Smooth muscle cell (in vitro differentiated cells): ENCODE measurements around the gene PAX7. TPM values are rescaled to one million over a fixed set of nuclear protein-coding genes. Genes with fewer than 3 reads are reported as not detected.

ENCODE experiments used
- DNase-seq: peaks from one replicate; lab custom pipeline; 2025; ENCODE audit not compliant: unreplicated experiment; lab: John Stamatoyannopoulos, UW
- H2AFZ ChIP-seq: fragments of 200-600 bp; sonication (generic); 2 replicates; pipeline ENCODE4 v1.6.0; 2016; ENCODE audit warnings: antibody characterized with exemption, low read depth, mild to moderate bottlenecking
- H3F3A ChIP-seq: fragments of 200-600 bp; sonication (generic); 2 replicates; pipeline ENCODE4 v1.6.0; 2017; ENCODE audit warnings: antibody characterized with exemption, low read depth
- H3K27ac ChIP-seq: fragments of 200-600 bp; sonication (generic); 2 replicates; pipeline ENCODE4 v1.5.1; 2016; ENCODE audit warnings: low read depth, mild to moderate bottlenecking
- H3K27me3 ChIP-seq: fragments of 200-600 bp; sonication (generic); 2 replicates; pipeline ENCODE4 v1.6.1; 2016; ENCODE audit warnings: low read depth, mild to moderate bottlenecking
- H3K36me3 ChIP-seq: fragments of 200-600 bp; sonication (generic); 2 replicates; pipeline ENCODE4 v1.5.1; 2016; ENCODE audit warnings: low read depth
- H3K4me1 ChIP-seq: fragments of 200-600 bp; sonication (generic); 2 replicates; pipeline ENCODE4 v1.5.1; 2016; ENCODE audit warnings: low read depth
- H3K4me2 ChIP-seq: fragments of 200-600 bp; sonication (generic); 2 replicates; pipeline ENCODE4 v1.6.0; 2016; ENCODE audit warnings: mild to moderate bottlenecking
- H3K4me3 ChIP-seq: fragments of 200-600 bp; sonication (generic); 2 replicates; pipeline ENCODE4 v1.5.1; 2016; ENCODE audit warnings: mild to moderate bottlenecking
- H3K79me2 ChIP-seq: fragments of 200-600 bp; sonication (generic); 2 replicates; pipeline ENCODE4 v1.6.0; 2016; ENCODE audit warnings: low read depth, mild to moderate bottlenecking
- H3K9ac ChIP-seq: fragments of 200-600 bp; sonication (generic); 2 replicates; pipeline ENCODE4 v1.6.0; 2016; ENCODE audit warnings: low read depth
- H3K9me3 ChIP-seq: fragments of 200-600 bp; sonication (generic); replicated peaks from 2 replicates; pipeline ENCODE4 v1.5.1; 2016; ENCODE audit warnings: low read depth
- H4K20me1 ChIP-seq: fragments of 200-600 bp; sonication (generic); 2 replicates; pipeline ENCODE4 v1.6.0; 2016; ENCODE audit warnings: low read depth
- WGBS: methylation state at CpG from one replicate; pipeline ENCODE4 v1.1.7; 2016; ENCODE audit warnings: low lambda C conversion rate; 5-methylcytosine and 5-hydroxymethylcytosine counted together
- polyA plus RNA-seq: library from polyadenylated mRNA; unstranded; fragments of >200 nt; fragmentation: Nextera tagmentation; extraction: Ambion mirVana; gene quantifications from 2 replicates; pipeline ENCODE4 v1.2.1, GENCODE V29; 2016
- total RNA-seq: library from RNA; depleted of rRNA; stranded (reverse); fragments of >200 nt; gene quantifications from 2 replicates; pipeline ENCODE4 v1.2.3, GENCODE V29; 2014
- TF ChIP-seq, protein P1 (sequence below): fragments of 200-600 bp; sonication (generic); IDR thresholded peaks from 2 replicates; pipeline ENCODE4 v1.5.1; 2017; ENCODE audit warnings: borderline replicate concordance, mild to moderate bottlenecking, antibody characterized with exemption; ENCODE audit not compliant: insufficient read depth, poor library complexity, severe bottlenecking

PAX7 gene
- total and polyA plus RNA-seq, 2 experiments from 2014 or later = not detected

DNA sequence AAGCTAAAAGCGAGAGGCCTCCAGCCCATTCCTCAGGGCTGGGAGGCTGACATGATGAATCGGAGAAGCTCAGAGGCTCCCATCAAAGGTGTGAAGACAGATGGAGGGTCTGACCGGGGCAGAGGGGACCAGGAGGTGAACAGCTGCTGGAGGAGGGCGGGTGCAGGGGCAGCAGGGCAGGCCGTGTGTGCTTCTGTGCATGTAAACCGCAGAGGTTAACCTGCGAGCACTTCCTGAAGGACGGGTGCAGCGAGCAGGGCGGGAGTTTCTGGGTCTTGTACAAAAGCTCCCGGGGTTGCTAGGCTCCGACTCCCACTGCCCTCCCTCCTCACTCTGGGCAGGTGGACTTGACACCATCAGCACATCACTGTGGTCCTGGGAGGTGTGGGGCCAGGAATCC, 75.2 kb downstream of the PAX7 start:
- H3K9me3 ChIP-seq = no peaks in the 10 kb centered on the region
- peaks cover 23% of the 10 kb centered on the region for H3K27me3 ChIP-seq
- no peak overlapping the region for H3K4me2 ChIP-seq
- no peaks in the 10 kb centered on the region for H4K20me1 ChIP-seq
- 81% methylated on average over 11 of the region's 12 CpGs for WGBS
- TF ChIP-seq, protein P1, sequence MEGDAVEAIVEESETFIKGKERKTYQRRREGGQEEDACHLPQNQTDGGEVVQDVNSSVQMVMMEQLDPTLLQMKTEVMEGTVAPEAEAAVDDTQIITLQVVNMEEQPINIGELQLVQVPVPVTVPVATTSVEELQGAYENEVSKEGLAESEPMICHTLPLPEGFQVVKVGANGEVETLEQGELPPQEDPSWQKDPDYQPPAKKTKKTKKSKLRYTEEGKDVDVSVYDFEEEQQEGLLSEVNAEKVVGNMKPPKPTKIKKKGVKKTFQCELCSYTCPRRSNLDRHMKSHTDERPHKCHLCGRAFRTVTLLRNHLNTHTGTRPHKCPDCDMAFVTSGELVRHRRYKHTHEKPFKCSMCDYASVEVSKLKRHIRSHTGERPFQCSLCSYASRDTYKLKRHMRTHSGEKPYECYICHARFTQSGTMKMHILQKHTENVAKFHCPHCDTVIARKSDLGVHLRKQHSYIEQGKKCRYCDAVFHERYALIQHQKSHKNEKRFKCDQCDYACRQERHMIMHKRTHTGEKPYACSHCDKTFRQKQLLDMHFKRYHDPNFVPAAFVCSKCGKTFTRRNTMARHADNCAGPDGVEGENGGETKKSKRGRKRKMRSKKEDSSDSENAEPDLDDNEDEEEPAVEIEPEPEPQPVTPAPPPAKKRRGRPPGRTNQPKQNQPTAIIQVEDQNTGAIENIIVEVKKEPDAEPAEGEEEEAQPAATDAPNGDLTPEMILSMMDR = no peak
- no peaks in the 10 kb centered on the region for H3K36me3 ChIP-seq
- no peak overlapping the region for H3K4me3 ChIP-seq
- H3K4me1 ChIP-seq = no peaks in the 10 kb centered on the region
- no peak overlapping the region for H3K9ac ChIP-seq
- no peak overlapping the region for H2AFZ ChIP-seq
- no peak overlapping the region for H3K27ac ChIP-seq
- H3F3A ChIP-seq = no peaks in the 10 kb centered on the region
- no peak for DNase-seq
- H3K79me2 ChIP-seq = no peaks in the 10 kb centered on the region

DNA sequence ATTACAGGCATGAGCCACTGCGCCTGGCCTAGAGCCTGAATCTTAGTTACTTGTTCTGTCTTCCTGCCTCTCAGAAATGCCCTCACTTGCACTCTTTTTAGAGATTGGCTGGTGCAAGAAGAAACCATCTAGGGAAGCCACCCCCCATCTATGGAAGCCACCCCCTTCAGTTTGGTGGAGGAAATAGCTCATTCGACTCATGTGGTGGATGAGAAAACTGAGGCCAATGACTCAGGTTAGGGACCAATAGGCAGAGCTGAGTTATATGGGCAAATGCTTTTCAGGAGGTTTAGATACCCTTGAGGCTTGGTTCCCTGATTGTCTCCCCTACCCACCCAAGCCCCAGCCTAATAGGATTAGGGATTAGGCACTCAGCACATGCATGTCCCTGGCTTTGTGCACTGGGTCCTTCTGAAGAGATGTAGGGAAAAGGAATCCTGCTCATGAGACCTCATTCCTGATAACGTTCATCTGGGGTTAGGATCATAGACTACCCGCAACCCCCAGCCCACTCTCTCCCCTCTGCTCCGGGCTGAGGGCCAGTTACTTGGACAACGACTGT, 77.1 kb downstream of the PAX7 start:
- H3K4me2 ChIP-seq = no peak overlapping the region
- H3F3A ChIP-seq = no peaks in the 10 kb centered on the region
- no peaks in the 10 kb centered on the region for H3K36me3 ChIP-seq
- H3K9me3 ChIP-seq = no peaks in the 10 kb centered on the region
- H3K4me3 ChIP-seq = no peak overlapping the region
- no peak for DNase-seq
- no peaks in the 10 kb centered on the region for H3K4me1 ChIP-seq
- H3K79me2 ChIP-seq = no peaks in the 10 kb centered on the region
- 84% methylated on average over 6 of the region's 6 CpGs for WGBS
- H3K27ac ChIP-seq = no peak overlapping the region
- TF ChIP-seq, protein P1 = no peak
- H2AFZ ChIP-seq = no peak overlapping the region
- no peak overlapping the region for H3K9ac ChIP-seq
- no peaks in the 10 kb centered on the region for H4K20me1 ChIP-seq
- H3K27me3 ChIP-seq = peaks cover 23% of the 10 kb centered on the region

DNA sequence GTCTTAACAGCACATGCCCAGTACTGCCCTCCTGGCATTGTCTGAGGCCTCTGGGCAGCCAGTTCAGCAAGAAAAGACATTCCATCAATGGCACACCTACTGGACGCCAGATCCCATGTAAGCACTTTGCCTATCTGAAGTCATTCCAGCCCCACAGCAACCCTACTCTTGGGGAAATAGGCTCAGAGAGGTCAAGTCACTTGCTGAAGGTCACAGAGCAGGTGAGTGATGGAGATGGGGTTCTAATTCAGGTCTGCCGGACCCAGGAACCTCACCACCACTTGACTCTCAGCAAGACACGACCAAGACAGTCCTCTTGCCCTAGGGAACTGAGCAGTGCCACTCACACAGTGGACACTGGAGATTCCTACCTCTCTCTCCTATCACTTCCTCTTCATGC, 79.4 kb downstream of the PAX7 start:
- Histone ChIP-seq H3K9me3 (no peaks in the 10 kb centered on the region), H3K27ac (no peak overlapping the region), H3K9ac (no peak overlapping the region), H3K4me1 (no peaks in the 10 kb centered on the region), H3K27me3 (peaks cover 9% of the 10 kb centered on the region), H3K4me2 (no peak overlapping the region), H3K79me2 (no peaks in the 10 kb centered on the region), H3F3A (no peaks in the 10 kb centered on the region), H3K36me3 (no peaks in the 10 kb centered on the region), H4K20me1 (no peaks in the 10 kb centered on the region), H3K4me3 (no peak overlapping the region), H2AFZ (no peak overlapping the region)
- TF ChIP-seq, protein P1 = no peak
- DNase-seq = no peak
- 58% methylated on average over 3 of the region's 3 CpGs for WGBS

DNA sequence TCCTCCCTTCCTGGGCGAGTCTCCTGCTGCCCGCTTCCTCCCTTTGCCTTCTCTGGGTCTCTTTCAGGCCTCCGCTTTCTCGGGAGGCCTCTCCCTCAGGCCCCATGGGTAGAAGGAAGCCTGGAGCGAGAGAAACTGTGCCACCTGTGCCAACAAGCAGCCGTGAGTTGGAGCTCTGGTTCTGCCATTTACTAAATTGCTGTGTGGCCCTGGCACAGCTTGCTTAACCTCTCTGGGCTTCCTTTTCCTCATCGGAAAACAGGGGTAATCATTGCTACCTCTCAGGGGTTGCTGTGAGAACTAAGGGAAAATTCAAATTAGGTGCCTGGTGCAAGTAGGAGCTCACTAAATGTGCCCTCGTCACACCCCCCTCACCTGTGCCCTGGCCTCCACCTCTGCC, 80.4 kb downstream of the PAX7 start:
- no peak overlapping the region for H3K4me3 ChIP-seq
- H3K27ac ChIP-seq = no peak overlapping the region
- no peaks in the 10 kb centered on the region for H3K79me2 ChIP-seq
- DNase-seq = no peak
- H3K4me1 ChIP-seq = no peaks in the 10 kb centered on the region
- TF ChIP-seq, protein P1 = no peak
- no peaks in the 10 kb centered on the region for H3K9me3 ChIP-seq
- H3K9ac ChIP-seq = no peak overlapping the region
- no peak overlapping the region for H2AFZ ChIP-seq
- WGBS = 84% methylated on average over 7 of the region's 8 CpGs
- no peaks in the 10 kb centered on the region for H3F3A ChIP-seq
- H3K27me3 ChIP-seq = peaks cover 11% of the 10 kb centered on the region
- no peaks in the 10 kb centered on the region for H4K20me1 ChIP-seq
- H3K36me3 ChIP-seq = no peaks in the 10 kb centered on the region
- no peak overlapping the region for H3K4me2 ChIP-seq
